Panc1 (cell line): ENCODE measurements around the gene UCK1. TPM values are rescaled to one million over a fixed set of nuclear protein-coding genes. Genes with fewer than 3 reads are reported as not detected.

Source experiments
- ATAC-seq: fragments of 200-7000 bp; cut with Tn5 transposase; 2 replicates; pipeline ENCODE4 v1.9.1; 2020; ENCODE audit warnings: mild to moderate bottlenecking, moderate library complexity
- BruUV-seq: library from RNA; stranded (reverse); fragments of 400-500 nt; replicated peaks from 2 replicates; lab custom pipeline; 2021; lab: Mats Ljungman, UMichigan
- CTCF ChIA-PET: fragments of 300-600 bp; sonication (Branson Sonifier 250); formaldehyde crosslinking; loops from one replicate; lab custom pipeline; 2022; ENCODE audit warnings: antibody characterized with exemption; lab: Charles Lee
- POLR2A ChIA-PET: fragments of 300-600 bp; sonication (Branson Sonifier 250); formaldehyde crosslinking; loops from one replicate; lab custom pipeline; 2022; ENCODE audit warnings: antibody characterized with exemption; lab: Charles Lee
- DNase-seq: peaks from one replicate; pipeline ENCODE4 v3.0.0-alpha.2; 2010; ENCODE audit warnings: low read depth, low spot score
- H3K27ac ChIP-seq: 2 replicates; pipeline ENCODE4 v1.5.1; 2011; ENCODE audit warnings: mild to moderate bottlenecking, low read length, inconsistent platforms
- H3K27me3 ChIP-seq: fragments of 200-500 bp; sonication (Bioruptor generic); 2 replicates; pipeline ENCODE4 v1.6.0; 2014; ENCODE audit warnings: low read length, inconsistent platforms; ENCODE audit not compliant: control insufficient read depth, insufficient read depth
- H3K36me3 ChIP-seq: fragments of 200-500 bp; sonication (Bioruptor generic); 2 replicates; pipeline ENCODE4 v1.5.1; 2014; ENCODE audit warnings: inconsistent platforms, mild to moderate bottlenecking, low read length, moderate library complexity; ENCODE audit not compliant: control insufficient read depth, insufficient read depth
- H3K4me1 ChIP-seq: 2 replicates; pipeline ENCODE4 v1.5.1; 2011; ENCODE audit warnings: inconsistent platforms, mild to moderate bottlenecking, low read length, moderate library complexity; ENCODE audit not compliant: control insufficient read depth, insufficient read depth
- H3K4me3 ChIP-seq, 2 experiments: 2 replicates each; pipeline ENCODE4 v1.5.1; 2011 to 2012; ENCODE audit warnings: low read depth in 2 of 2, low read length in 2 of 2, mild to moderate bottlenecking in 2 of 2, inconsistent platforms in 1 of 2, moderate library complexity in 1 of 2
- H3K9me3 ChIP-seq: fragments of 200-500 bp; sonication (Bioruptor generic); 2 replicates; pipeline ENCODE4 v1.5.1; 2014; ENCODE audit warnings: low read depth, mild to moderate bottlenecking, inconsistent platforms, low read length, moderate library complexity; ENCODE audit not compliant: control insufficient read depth, insufficient read depth
- CTCF ChIP-seq: fragments of 450-650 bp; IDR thresholded peaks from 2 replicates; pipeline ENCODE4 v1.5.1; 2017; ENCODE audit warnings: mild to moderate bottlenecking
- POLR2AphosphoS5 ChIP-seq: IDR thresholded peaks from 2 replicates; pipeline ENCODE4 v1.6.1; 2012; ENCODE audit warnings: mild to moderate bottlenecking, low read depth, low read length, moderate library complexity
- REST ChIP-seq, 2 experiments: IDR thresholded peaks; 2 replicates each; pipeline ENCODE4 v1.6.1; 2011 to 2012; ENCODE audit warnings: low read depth in 2 of 2, control low read depth in 1 of 2, low read length in 1 of 2, mild to moderate bottlenecking in 1 of 2, moderate library complexity in 1 of 2; ENCODE audit not compliant: insufficient read depth in 1 of 2
- SIN3A ChIP-seq: IDR thresholded peaks from 2 replicates; pipeline ENCODE4 v1.6.1; 2012; ENCODE audit warnings: low read depth, mild to moderate bottlenecking, low read length, moderate library complexity, borderline replicate concordance; ENCODE audit not compliant: insufficient read depth
- TCF7L2 ChIP-seq: IDR thresholded peaks from 2 replicates; pipeline ENCODE4 v1.6.1; 2011; ENCODE audit warnings: mild to moderate bottlenecking, low read depth, low read length, inconsistent platforms
- in situ Hi-C: cut with HindIII; loops from 2 replicates; pipeline ENCODE4 v1.10.0; 2016; ENCODE audit warnings: low sequenced_read_pairs, low pct_unique_long_range_greater_than_20kb
- intact Hi-C: fragments of 100-400 bp; cut with micrococcal nuclease; formaldehyde crosslinking; loops from one replicate; pipeline ENCODE4 v1.10.0; 2022; ENCODE audit not compliant: unreplicated experiment
- total RNA-seq: library from RNA; stranded (reverse); gene quantifications from one replicate; pipeline ENCODE4 v1.2.1, GENCODE V29; 2021; ENCODE audit not compliant: unreplicated experiment

The UCK1 gene
- total RNA-seq, 1 experiment from 2014 or later, result 30.2 TPM

- no peaks in the 10 kb centered on the region for H3K9me3 ChIP-seq
- no peaks in the 10 kb centered on the region for H3K4me1 ChIP-seq
- H3K27me3 ChIP-seq, result no peaks in the 10 kb centered on the region
- POLR2A ChIA-PET, result no interaction called here
- CTCF ChIA-PET, result no interaction called here
- no peak overlapping the region for H3K27ac ChIP-seq
- ATAC-seq (no peak), DNase-seq (no peak)
- no peak overlapping the region for H3K4me3 ChIP-seq
- TSS peak; percentile 66 for BruUV-seq
- TF ChIP-seq SIN3A (no peak), REST (IDR thresholded peaks at IDR 0.05; ENCODE audit: insufficient read depth in 1 of 2, low read depth in 2 of 2, low read length in 1 of 2) (no peak), TCF7L2 (no peak), POLR2AphosphoS5 (no peak), CTCF (no peak)
- H3K36me3 ChIP-seq, result peaks cover 32% of the 10 kb centered on the region
- in situ Hi-C loops (no loop called here), intact Hi-C loops (no loop called here)
These were observed 55.7 kb downstream of the UCK1 start for GRCh38 chr9:131475111-131475955.

- no TSS peak for BruUV-seq
- ChIA-PET POLR2A (no interaction called here), CTCF (no interaction called here)
- no peak overlapping the region for H3K27ac ChIP-seq
- peaks cover 26% of the 10 kb centered on the region for H3K36me3 ChIP-seq
- no peaks in the 10 kb centered on the region for H3K27me3 ChIP-seq
- in situ Hi-C loops, result no loop called here
- no peaks in the 10 kb centered on the region for H3K9me3 ChIP-seq
- no peaks in the 10 kb centered on the region for H3K4me1 ChIP-seq
- no peak for ATAC-seq
- H3K4me3 ChIP-seq, result no peak overlapping the region
- intact Hi-C loops, result no loop called here
- DNase-seq, result no peak
- TF ChIP-seq CTCF (no peak), TCF7L2 (no peak), REST (IDR thresholded peaks at IDR 0.05; ENCODE audit: insufficient read depth in 1 of 2, low read depth in 2 of 2, low read length in 1 of 2) (no peak), POLR2AphosphoS5 (no peak), SIN3A (no peak)
These were observed 56.4 kb downstream of the UCK1 start for GRCh38 chr9:131474711-131475110.
